ENCODE results near the gene CCDC9.

CCDC9 gene

DNA sequence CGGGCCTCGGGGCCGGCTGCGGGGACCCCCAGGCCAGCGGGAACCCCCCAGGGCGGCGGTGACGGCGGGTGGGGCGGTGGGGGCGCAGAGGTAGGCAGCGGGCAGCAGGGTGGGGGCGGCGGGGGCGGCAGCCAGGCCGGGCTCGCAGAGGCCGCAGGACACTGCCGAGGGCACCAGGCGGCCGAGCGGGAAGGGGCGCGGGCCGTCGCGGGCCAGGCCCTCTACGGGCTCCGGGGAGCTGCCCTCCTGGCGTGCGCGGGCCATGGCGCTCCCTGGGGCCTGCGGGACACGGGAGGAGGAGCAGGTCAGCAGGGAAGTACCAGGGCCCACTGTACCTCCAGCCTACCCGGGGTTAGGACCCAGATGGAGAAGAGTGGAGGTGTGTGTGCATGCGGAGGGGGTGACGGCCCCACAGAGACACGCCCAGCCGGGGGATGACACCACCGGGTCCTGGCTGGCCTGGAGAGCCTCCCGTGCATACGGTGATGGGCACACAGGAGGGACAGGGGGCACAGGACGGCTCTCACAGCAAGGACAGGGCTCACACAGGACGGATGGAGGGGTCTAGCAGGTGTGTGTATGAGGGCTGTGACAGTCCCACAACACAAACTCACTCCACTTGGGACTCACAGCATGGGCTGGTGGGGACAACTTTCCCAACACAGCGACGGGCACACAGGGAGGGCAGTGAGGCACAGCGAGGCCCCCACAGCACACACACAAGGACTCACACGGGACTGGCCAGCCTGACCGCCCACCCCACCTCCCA is 28.0 kb upstream of the CCDC9 start:
- H3K4me3 ChIP-seq (ENCODE audit: low read depth, low read length): peak overlapping the region; percentile 45
- TF ChIP-seq MYC (IDR thresholded peaks at IDR 0.05; ENCODE audit: low read depth, low read length) (0 out of 2 replicates have a peak, but pooled peaks have one; percentile 23), POLR2A (IDR thresholded peaks at IDR 0.05; ENCODE audit: extremely low read depth, insufficient read length) (no peak)
- TF ChIP-seq, protein P1, sequence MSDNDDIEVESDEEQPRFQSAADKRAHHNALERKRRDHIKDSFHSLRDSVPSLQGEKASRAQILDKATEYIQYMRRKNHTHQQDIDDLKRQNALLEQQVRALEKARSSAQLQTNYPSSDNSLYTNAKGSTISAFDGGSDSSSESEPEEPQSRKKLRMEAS (IDR thresholded peaks at IDR 0.05; ENCODE audit: low read depth, low read length): peak; percentile 77
- TF ChIP-seq, protein P2, sequence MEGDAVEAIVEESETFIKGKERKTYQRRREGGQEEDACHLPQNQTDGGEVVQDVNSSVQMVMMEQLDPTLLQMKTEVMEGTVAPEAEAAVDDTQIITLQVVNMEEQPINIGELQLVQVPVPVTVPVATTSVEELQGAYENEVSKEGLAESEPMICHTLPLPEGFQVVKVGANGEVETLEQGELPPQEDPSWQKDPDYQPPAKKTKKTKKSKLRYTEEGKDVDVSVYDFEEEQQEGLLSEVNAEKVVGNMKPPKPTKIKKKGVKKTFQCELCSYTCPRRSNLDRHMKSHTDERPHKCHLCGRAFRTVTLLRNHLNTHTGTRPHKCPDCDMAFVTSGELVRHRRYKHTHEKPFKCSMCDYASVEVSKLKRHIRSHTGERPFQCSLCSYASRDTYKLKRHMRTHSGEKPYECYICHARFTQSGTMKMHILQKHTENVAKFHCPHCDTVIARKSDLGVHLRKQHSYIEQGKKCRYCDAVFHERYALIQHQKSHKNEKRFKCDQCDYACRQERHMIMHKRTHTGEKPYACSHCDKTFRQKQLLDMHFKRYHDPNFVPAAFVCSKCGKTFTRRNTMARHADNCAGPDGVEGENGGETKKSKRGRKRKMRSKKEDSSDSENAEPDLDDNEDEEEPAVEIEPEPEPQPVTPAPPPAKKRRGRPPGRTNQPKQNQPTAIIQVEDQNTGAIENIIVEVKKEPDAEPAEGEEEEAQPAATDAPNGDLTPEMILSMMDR (IDR thresholded peaks at IDR 0.05; ENCODE audit: low read depth, low read length): no peak
- peak; percentile 89 for DNase-seq (ENCODE audit: low read depth)

DNA sequence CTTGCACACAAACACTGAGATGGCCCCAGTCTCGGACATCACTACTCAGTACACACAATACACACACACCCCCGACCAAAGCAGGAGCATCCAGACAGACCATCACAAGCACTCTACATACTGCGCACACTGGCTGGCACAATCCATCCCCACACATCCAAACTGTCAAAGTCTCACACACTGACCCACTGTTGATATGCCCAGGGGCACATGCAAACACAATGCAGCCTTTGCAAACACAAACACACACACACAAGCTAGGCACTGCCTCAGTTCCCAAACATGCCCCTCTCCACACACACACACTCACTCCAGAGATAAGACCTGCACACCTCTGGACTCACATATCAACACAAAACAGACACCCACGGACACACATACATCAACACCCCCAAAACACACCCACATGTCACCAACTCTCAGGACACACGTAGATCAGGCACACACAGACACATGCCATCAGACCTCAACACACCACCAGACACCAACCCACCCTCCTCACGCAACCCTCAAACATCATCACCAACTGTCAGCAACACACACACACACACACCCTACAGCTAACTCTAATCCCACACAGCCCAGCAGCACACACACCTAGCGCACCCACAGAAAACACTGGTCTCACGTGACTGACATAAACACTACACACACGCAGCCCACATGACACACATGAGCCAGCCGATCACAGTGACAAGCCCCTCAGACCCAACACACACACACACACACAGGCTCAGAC is 27.2 kb upstream of the CCDC9 start:
- H3K4me3 ChIP-seq (ENCODE audit: low read depth, low read length): peak overlapping the region; percentile 63
- peak; percentile 75 for DNase-seq (ENCODE audit: low read depth)
- TF ChIP-seq, protein P2 (IDR thresholded peaks at IDR 0.05; ENCODE audit: low read depth, low read length): no peak
- TF ChIP-seq, protein P1 (IDR thresholded peaks at IDR 0.05; ENCODE audit: low read depth, low read length): 0 out of 2 replicates have a peak, but pooled peaks have one; percentile 69
- no peak for TF ChIP-seq POLR2A (IDR thresholded peaks at IDR 0.05; ENCODE audit: extremely low read depth, insufficient read length)

DNA sequence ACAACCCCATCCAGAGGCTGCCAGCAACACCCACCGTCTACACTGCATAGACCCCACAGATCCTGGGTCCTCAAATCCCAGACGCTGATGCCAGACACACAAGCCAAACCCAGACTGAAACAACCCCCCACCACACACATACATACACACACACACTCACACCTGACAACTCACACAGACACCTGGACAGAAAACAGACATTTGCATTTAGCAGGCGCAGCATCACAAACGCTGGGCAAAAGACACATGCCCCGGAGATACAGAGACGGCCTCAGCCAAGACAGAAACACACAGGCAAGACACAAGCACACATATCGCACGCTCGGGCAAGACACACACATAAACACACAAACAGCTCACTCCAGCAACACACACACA is 26.7 kb upstream of the CCDC9 start:
- peak overlapping the region; percentile 63 for H3K4me3 ChIP-seq (ENCODE audit: low read depth, low read length)
- DNase-seq (ENCODE audit: low read depth): peak; percentile 67
- TF ChIP-seq MYC (IDR thresholded peaks at IDR 0.05; ENCODE audit: low read depth, low read length) (peak; percentile 64), POLR2A (IDR thresholded peaks at IDR 0.05; ENCODE audit: extremely low read depth, insufficient read length) (no peak)
- TF ChIP-seq, protein P1 (IDR thresholded peaks at IDR 0.05; ENCODE audit: low read depth, low read length): peak; percentile 73
- TF ChIP-seq, protein P2 (IDR thresholded peaks at IDR 0.05; ENCODE audit: low read depth, low read length): no peak

DNA sequence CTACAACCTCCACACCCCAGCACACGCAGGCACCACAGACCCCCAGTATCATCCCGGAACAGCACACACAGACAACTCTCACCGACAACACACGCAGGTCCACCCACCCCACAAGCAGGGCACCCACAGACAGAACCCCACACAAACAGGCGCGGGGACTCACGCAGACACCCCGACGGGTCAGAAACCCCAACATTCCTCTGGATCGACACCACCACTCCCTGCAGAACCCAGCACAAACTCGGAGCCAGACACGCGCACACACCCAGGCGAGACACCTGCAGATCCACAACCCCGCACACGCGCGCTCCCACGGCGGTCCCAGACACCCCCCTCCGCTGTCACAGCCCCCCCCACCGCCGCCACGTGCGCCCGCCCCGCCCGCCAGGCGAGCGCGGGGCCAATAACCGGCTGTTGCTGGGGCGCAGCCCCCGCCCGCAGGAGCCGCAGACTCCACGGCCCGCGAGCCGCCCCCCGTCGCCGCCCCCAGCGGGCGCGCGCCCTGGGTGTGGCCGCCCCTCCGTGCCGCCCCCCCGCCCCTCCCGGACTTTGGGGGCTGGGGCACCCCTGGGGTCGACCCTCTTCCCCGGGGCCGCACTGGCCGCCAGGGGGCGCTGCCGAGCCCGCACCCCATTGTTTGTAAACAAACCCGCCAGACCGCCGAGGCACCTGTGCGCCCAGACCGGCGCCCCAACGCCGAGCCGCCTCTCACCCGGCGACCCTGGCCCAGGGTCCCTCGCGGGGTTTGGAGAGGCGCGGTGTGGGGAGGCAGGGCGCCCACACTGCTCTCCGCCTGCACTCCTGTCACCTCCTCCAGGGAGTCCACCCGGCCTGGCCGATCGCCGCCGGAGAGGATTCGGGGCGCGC is 26.0 kb upstream of the CCDC9 start:
- DNase-seq (ENCODE audit: low read depth): peak; percentile 86
- peak overlapping the region; percentile 63 for H3K4me3 ChIP-seq (ENCODE audit: low read depth, low read length)
- TF ChIP-seq, protein P1 (IDR thresholded peaks at IDR 0.05; ENCODE audit: low read depth, low read length): peak; percentile 84
- TF ChIP-seq POLR2A (IDR thresholded peaks at IDR 0.05; ENCODE audit: extremely low read depth, insufficient read length): no peak
- TF ChIP-seq MYC (IDR thresholded peaks at IDR 0.05; ENCODE audit: low read depth, low read length): peak; percentile 87
- TF ChIP-seq, protein P2 (IDR thresholded peaks at IDR 0.05; ENCODE audit: low read depth, low read length): peak; percentile 91

DNA sequence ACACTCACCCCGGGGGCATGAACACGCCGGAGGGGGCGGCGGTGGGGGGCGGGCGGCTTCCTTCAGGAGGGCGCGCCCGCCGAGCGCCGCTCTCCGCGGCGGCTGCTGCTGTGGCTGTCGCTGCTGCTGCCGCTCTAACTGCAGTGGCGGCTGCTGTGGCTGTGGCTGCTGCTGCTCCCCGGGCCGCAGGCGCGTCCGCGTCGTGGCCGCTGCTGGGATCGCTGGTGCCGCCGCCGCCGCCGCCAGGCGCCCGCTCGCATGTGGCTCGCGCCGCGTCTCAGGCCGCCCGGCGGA is 25.5 kb upstream of the CCDC9 start, which contains the start of gene BBC3:
TSS of gene BBC3 (minus strand) at position 279 of the 294 bp plus-strand sequence. CDS start 2,768 bp downstream, outside the sequence.
- TF ChIP-seq, protein P2 (IDR thresholded peaks at IDR 0.05; ENCODE audit: low read depth, low read length): no peak
- TF ChIP-seq MYC (IDR thresholded peaks at IDR 0.05; ENCODE audit: low read depth, low read length) (no peak; the same call in 1 of the 2 replicates), POLR2A (IDR thresholded peaks at IDR 0.05; ENCODE audit: extremely low read depth, insufficient read length) (peak; percentile 78)
- TF ChIP-seq, protein P1 (IDR thresholded peaks at IDR 0.05; ENCODE audit: low read depth, low read length): no peak
- peak within 1 kb of the TSS; percentile 63 for H3K4me3 ChIP-seq (ENCODE audit: low read depth, low read length)
- DNase-seq (ENCODE audit: low read depth): no peak

Data from NB4 (cell line).